ENCODE results near the gene OTUB2. TPM values are rescaled to one million over a fixed set of nuclear protein-coding genes. Genes with fewer than 3 reads are reported as not detected.

OTUB2 gene
- total RNA-seq, 6 experiments from 2014 or later, result 0.59 to 3.7 (median 0.85) TPM

DNA sequence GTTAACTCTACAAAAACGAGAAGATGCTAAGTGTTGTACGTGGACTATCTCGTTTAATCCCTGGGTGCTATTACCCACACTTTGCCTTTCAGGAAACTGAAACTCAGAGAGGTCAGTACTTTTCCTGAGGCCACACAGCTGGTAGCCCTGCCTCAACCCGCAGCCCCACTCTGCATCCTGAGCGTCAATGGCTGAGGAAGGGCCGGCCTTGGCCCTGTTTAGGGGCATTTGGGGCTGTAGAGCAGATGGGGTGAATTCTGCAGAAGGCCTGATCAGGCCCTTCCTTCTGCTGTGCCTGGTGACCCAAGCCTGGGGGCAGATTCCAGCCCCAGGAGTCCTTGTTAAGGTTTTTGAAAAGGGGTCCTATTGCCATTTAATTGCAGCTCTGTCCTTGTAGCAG is 32.8 kb upstream of the OTUB2 start:
- no peak for TF ChIP-seq POLR2A (IDR thresholded peaks at IDR 0.05)
- TF ChIP-seq, protein P1, sequence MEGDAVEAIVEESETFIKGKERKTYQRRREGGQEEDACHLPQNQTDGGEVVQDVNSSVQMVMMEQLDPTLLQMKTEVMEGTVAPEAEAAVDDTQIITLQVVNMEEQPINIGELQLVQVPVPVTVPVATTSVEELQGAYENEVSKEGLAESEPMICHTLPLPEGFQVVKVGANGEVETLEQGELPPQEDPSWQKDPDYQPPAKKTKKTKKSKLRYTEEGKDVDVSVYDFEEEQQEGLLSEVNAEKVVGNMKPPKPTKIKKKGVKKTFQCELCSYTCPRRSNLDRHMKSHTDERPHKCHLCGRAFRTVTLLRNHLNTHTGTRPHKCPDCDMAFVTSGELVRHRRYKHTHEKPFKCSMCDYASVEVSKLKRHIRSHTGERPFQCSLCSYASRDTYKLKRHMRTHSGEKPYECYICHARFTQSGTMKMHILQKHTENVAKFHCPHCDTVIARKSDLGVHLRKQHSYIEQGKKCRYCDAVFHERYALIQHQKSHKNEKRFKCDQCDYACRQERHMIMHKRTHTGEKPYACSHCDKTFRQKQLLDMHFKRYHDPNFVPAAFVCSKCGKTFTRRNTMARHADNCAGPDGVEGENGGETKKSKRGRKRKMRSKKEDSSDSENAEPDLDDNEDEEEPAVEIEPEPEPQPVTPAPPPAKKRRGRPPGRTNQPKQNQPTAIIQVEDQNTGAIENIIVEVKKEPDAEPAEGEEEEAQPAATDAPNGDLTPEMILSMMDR (IDR thresholded peaks at IDR 0.05), result no peak
- H3K36me3 ChIP-seq, result no peaks in the 10 kb centered on the region
- H3K27me3 ChIP-seq, result no peaks in the 10 kb centered on the region
- WGBS (ENCODE audit: insufficient coverage, low coverage, low lambda C conversion rate, missing lambda C conversion rate), result 70% methylated on average over 6 of the region's 6 CpGs
- DNase-seq (no peak), ATAC-seq (no peak)
- H3K9me3 ChIP-seq, result no peaks in the 10 kb centered on the region
- no peak overlapping the region for H3K27ac ChIP-seq
- no peak overlapping the region for H3K4me3 ChIP-seq
- intact Hi-C loops (cut with DNase I), result loop anchor here in 1 of 2 donors (10.0 kb wide), 1 partner anchor 49 kb away; no protein-coding TSS in a partner anchor
- H3K4me1 ChIP-seq, result no peaks in the 10 kb centered on the region

DNA sequence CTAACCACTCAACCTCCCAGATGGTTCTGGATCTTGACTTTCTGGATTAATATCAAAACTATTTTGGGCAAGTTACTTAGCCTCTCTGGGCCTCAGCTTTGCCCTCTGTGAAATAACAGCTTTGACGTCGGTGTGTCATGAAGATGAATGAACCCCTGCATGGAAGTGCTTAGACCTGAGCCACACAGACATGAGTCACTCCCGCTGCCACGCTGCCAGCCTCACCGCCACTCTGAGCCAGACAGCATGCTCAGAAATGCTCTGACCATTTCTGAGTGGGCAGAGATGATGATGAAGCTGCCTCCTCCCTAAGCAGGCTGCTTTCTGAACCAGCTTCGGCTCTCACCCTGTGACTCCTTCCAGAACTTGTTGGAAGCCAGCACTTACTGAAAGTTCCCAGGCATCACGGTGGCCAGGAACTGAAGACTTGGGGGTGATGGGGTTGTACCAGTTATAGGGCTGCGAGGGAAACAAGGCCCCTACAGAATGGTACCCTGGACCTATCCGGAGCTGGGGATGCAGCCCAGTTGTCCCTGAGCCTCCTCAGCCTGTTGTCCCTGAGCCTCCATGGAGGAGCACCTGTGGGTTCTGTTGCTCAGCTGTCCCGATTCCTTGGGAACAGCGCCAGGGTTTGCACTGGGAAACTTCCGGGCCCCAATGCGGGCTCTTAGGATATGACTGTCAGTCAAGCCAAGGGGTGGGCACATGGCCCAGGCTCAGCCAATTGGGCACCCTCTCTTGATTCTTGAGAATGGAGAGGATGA is 31.0 kb upstream of the OTUB2 start:
- intact Hi-C loops (cut with DNase I), result loop anchor here in 1 of 2 donors (10.0 kb wide), 1 partner anchor 50 kb away; no protein-coding TSS in a partner anchor
- no peaks in the 10 kb centered on the region for H3K36me3 ChIP-seq
- no peak overlapping the region for H3K4me3 ChIP-seq
- DNase-seq (no peak), ATAC-seq (no peak)
- 38% methylated on average over 9 of the region's 13 CpGs for WGBS (ENCODE audit: insufficient coverage, low coverage, low lambda C conversion rate, missing lambda C conversion rate)
- TF ChIP-seq POLR2A (IDR thresholded peaks at IDR 0.05), result no peak
- TF ChIP-seq, protein P1 (IDR thresholded peaks at IDR 0.05), result no peak
- H3K27me3 ChIP-seq, result no peaks in the 10 kb centered on the region
- no peaks in the 10 kb centered on the region for H3K4me1 ChIP-seq
- H3K9me3 ChIP-seq, result no peaks in the 10 kb centered on the region
- no peak overlapping the region for H3K27ac ChIP-seq

DNA sequence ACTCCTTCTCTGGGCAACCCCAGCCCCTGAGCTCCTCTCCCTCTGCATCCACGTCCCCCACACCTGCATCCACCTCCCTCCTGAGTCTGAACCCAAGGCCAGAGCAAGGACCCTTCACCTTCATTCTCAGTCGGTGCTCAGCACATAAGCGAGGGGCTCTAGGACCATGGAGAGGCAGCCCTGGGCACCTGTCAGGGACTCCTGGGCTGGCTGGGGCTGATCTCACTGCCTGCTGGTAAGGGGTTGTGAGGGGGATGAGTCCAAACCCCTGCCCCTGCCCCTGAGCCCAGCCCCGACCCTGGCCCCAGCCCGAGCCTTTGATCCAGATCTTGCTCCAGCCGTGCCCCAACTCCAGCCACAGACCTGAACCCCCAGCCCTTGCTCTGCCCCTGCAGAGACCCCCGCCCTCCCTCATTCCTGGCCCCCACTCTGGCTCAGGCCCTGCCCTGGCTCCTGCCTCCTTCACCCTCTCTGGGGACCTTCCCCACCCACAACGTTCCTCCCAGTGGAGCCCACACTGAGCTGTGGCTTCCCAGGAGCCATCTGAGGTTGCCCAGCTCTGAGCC is 29.9 kb upstream of the OTUB2 start:
- Histone ChIP-seq H3K27ac (no peak overlapping the region), H3K4me3 (no peak overlapping the region), H3K27me3 (no peaks in the 10 kb centered on the region), H3K9me3 (no peaks in the 10 kb centered on the region), H3K4me1 (no peaks in the 10 kb centered on the region), H3K36me3 (no peaks in the 10 kb centered on the region)
- intact Hi-C loops (cut with DNase I), result loop anchor here in 1 of 2 donors (10.0 kb wide), 1 partner anchor 51 kb away; no protein-coding TSS in a partner anchor
- TF ChIP-seq, protein P1 (IDR thresholded peaks at IDR 0.05), result no peak
- no peak for TF ChIP-seq POLR2A (IDR thresholded peaks at IDR 0.05)
- ATAC-seq (no peak), DNase-seq (no peak)
- WGBS (ENCODE audit: insufficient coverage, low coverage, low lambda C conversion rate, missing lambda C conversion rate), result 39% methylated on average over 3 of the region's 8 CpGs

DNA sequence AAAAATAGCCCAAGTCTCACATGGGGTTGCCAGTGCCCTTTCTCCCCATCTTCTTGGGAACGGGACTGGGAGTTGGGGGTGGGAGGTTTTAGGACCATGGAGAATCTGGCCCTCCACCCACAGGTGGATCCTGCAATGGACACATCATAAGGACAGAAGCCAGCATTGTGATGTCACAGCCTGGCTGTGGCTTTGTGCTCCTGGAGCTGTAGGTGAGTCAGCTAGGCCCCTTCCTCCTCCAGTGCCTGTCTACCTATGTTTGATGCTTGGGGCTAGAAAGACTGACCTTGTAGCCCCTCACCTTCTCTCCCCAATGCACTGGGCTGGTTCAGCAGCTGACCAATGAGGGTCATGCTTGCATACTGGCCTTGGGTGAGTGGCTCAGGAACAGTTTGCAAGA is 29.1 kb upstream of the OTUB2 start, which contains the start of gene CCDC197:
Gene CCDC197, plus strand, starts transcription at position 220 of the 400 bp plus-strand sequence. CDS start 831 bp downstream, outside the sequence.
- Histone ChIP-seq H3K36me3 (no peaks in the 10 kb centered on the region), H3K9me3 (no peaks in the 10 kb centered on the region), H3K27me3 (no peaks in the 10 kb centered on the region), H3K27ac (no peak within 1 kb of the TSS), H3K4me3 (no peak within 1 kb of the TSS), H3K4me1 (no peaks in the 10 kb centered on the region)
- intact Hi-C loops (cut with DNase I), result loop anchor here in 1 of 2 donors (10.0 kb wide), 1 partner anchor 52 kb away; no protein-coding TSS in a partner anchor
- no peak for ATAC-seq
- no CpG with 5 or more reads among the region's 1 CpG for WGBS (ENCODE audit: insufficient coverage, low coverage, low lambda C conversion rate, missing lambda C conversion rate)
- TF ChIP-seq, protein P1 (IDR thresholded peaks at IDR 0.05), result no peak
- no peak for TF ChIP-seq POLR2A (IDR thresholded peaks at IDR 0.05)
- no peak for DNase-seq

Data from right lobe of liver (tissue), 6 donors.